Measurements from ENCODE around the gene DUX4. TPM values are rescaled to one million over a fixed set of nuclear protein-coding genes. Genes with fewer than 3 reads are reported as not detected.
A peak's percentile ranks its signal among the peaks of the same experiment; 100 is the strongest.
"Not testable (repeated sequence)": the region's sequence is repeated elsewhere in the genome, so short reads cannot be mapped to it uniquely, and the experiment has no call there.

The DUX4 gene
- total RNA-seq, result not detected

- not testable (repeated sequence) for DNase-seq
These were observed at the start of gene DUX4 for GRCh38 chr4:190173428-190173827. Gene DUX4, plus strand, starts transcription at chr4:190173774. Its CDS starts 0 bp downstream, at chr4:190173774.

- DNase-seq, result not testable (repeated sequence)
These were observed 1.9 kb downstream of the DUX4 start for GRCh38 chr4:190175436-190175835.

- DNase-seq, result not testable (repeated sequence)
These were observed 4.4 kb downstream of the DUX4 start for GRCh38 chr4:190177727-190178605.

- not testable (repeated sequence) for DNase-seq
These were observed 5.0 kb downstream of the DUX4 start for GRCh38 chr4:190178606-190178990.

GRCh38 chr4:190179030-190179739 is 5.6 kb downstream of the DUX4 start:
- DNase-seq, result not testable (repeated sequence)

- DNase-seq, result not testable (repeated sequence)
These were observed 6.1 kb downstream of the DUX4 start for GRCh38 chr4:190179740-190180094.

- not testable (repeated sequence) for DNase-seq
These were observed 7.4 kb downstream of the DUX4 start for GRCh38 chr4:190180947-190181346.

- DNase-seq, result peak; percentile 6
These were observed 8.0 kb downstream of the DUX4 start for GRCh38 chr4:190181481-190182100.

GRCh38 chr4:190203510-190203909 is 29.9 kb downstream of the DUX4 start:
- DNase-seq, result not testable (repeated sequence)

All from effector CD4-positive, alpha-beta T cell (primary cell).